Right lobe of liver (tissue), 6 donors: Measurements from ENCODE around the gene MGA. TPM values are rescaled to one million over a fixed set of nuclear protein-coding genes. Genes with fewer than 3 reads are reported as not detected.
"Not testable (repeated sequence)": the region's sequence is repeated elsewhere in the genome, so short reads cannot be mapped to it uniquely, and the experiment has no call there.

Experiments used
- ATAC-seq, 4 donors: fragments of 200-7000 bp; cut with Tn5 transposase; one replicate each; pipeline ENCODE4 v1.9.1; 2020; ENCODE audit warnings: mild to moderate bottlenecking in 4 of 4, moderate library complexity in 4 of 4
- DNase-seq, 3 donors: peaks; one replicate each; pipeline ENCODE4 v3.0.0-alpha.2; 2020
- H3K27ac ChIP-seq, 3 donors: fragments of 200-600 bp; one replicate each; pipeline ENCODE4 v1.8.0; 2022
- H3K27me3 ChIP-seq, 2 donors: fragments of 200-600 bp; one replicate each; pipeline ENCODE4 v1.8.0; 2022
- H3K36me3 ChIP-seq, 4 donors: fragments of 200-600 bp; sonication (generic) in 1 of 4; one replicate each; pipeline versions ENCODE4 v1.5.1 to v1.8.0; 2017 to 2022; ENCODE audit warnings: control low read depth in 1 of 4
- H3K4me1 ChIP-seq, 4 donors: fragments of 200-600 bp; sonication (generic) in 1 of 4; one replicate each; pipeline versions ENCODE4 v1.5.1 to v1.8.0; 2017 to 2022; ENCODE audit warnings: control low read depth in 1 of 4
- H3K4me3 ChIP-seq, 3 donors: fragments of 200-600 bp; one replicate each; pipeline ENCODE4 v1.8.0; 2022
- H3K9me3 ChIP-seq, 4 donors: fragments of 200-600 bp; sonication (generic) in 1 of 4; one replicate each; pipeline versions ENCODE4 v1.5.1 to v1.8.0; 2017 to 2022; ENCODE audit warnings: control low read depth in 1 of 4
- POLR2A ChIP-seq: fragments of 450-650 bp; IDR thresholded peaks from one replicate; pipeline ENCODE4 v1.6.1; 2017; ENCODE audit warnings: antibody characterized with exemption, mild to moderate bottlenecking
- WGBS: methylation state at CpG from one replicate; pipeline ENCODE4 v1.1.6; 2018; ENCODE audit warnings: low coverage, low lambda C conversion rate; ENCODE audit not compliant: insufficient coverage; ENCODE audit errors: missing lambda C conversion rate; 5-methylcytosine and 5-hydroxymethylcytosine counted together
- intact Hi-C, 2 donors: fragments of 100-400 bp; cut with DNase I; formaldehyde crosslinking; loops; one replicate each; pipeline versions ENCODE4 v1.11.2 to v1.14.1; 2022
- total RNA-seq, 6 experiments: library from RNA; depleted of rRNA in 2 of 6; stranded (reverse); fragments of >200 nt in 2 of 6; fragmentation: NEBNext Ultra II Directional in 3 of 6; extraction: Animal tissue kit (Norgen Biotek cat#: 25700) in 3 of 6; gene quantifications; one replicate each; pipeline versions ENCODE4 v1.1.0 to v1.2.4, GENCODE V29; 2016 to 2023
- TF ChIP-seq, protein P1 (sequence below), 4 donors: fragments of 200-600 bp in 3 of 4; fragments of 450-650 bp in 1 of 4; IDR thresholded peaks; one replicate each; pipeline versions ENCODE4 v1.5.1 to v1.8.0; 2016 to 2022; ENCODE audit warnings: antibody characterized with exemption in 4 of 4, mild to moderate bottlenecking in 2 of 4
- donor health status: DM: no; HTN: yes; CAD: no.
- donor health status: DM: no; HTN: no; CAD: no.
- donor health status: DM: no; HTN: no; CAD: no.
- donor health status: DM: no; HTN: yes; CAD: no.
- donor health status: DM: no; HTN: yes; CAD: no.

Gene MGA
- total RNA-seq, 6 experiments from 2014 or later, result 10.9 to 17.2 (median 12.1) TPM

GRCh38 chr15:41714291-41714690 lies 54.1 kb downstream of the MGA start:
- whole genome bisulfite sequencing, result 51% methylated on average over 2 of the region's 3 CpGs
- intact Hi-C loops, result no loop called here
- no peaks in the 10 kb centered on the region for H3K9me3 ChIP-seq
- H3K36me3 ChIP-seq, result peaks cover 3 to 35% (median 6%) of the 10 kb centered on the region in 4 donors
- ATAC-seq (peak; percentile 32 to 61 (median 58)), DNase-seq (no peak)
- no peaks in the 10 kb centered on the region for H3K4me1 ChIP-seq
- H3K27ac ChIP-seq, result no peak overlapping the region
- no peak overlapping the region for H3K4me3 ChIP-seq
- no peaks in the 10 kb centered on the region for H3K27me3 ChIP-seq
- TF ChIP-seq, protein P1, sequence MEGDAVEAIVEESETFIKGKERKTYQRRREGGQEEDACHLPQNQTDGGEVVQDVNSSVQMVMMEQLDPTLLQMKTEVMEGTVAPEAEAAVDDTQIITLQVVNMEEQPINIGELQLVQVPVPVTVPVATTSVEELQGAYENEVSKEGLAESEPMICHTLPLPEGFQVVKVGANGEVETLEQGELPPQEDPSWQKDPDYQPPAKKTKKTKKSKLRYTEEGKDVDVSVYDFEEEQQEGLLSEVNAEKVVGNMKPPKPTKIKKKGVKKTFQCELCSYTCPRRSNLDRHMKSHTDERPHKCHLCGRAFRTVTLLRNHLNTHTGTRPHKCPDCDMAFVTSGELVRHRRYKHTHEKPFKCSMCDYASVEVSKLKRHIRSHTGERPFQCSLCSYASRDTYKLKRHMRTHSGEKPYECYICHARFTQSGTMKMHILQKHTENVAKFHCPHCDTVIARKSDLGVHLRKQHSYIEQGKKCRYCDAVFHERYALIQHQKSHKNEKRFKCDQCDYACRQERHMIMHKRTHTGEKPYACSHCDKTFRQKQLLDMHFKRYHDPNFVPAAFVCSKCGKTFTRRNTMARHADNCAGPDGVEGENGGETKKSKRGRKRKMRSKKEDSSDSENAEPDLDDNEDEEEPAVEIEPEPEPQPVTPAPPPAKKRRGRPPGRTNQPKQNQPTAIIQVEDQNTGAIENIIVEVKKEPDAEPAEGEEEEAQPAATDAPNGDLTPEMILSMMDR (IDR thresholded peaks at IDR 0.05), result no peak
- no peak for TF ChIP-seq POLR2A

- TF ChIP-seq, protein P1 (IDR thresholded peaks at IDR 0.05), result no peak
- TF ChIP-seq POLR2A, result no peak
- DNase-seq (no peak), ATAC-seq (no peak)
- Histone ChIP-seq H3K27ac (no peak overlapping the region), H3K4me1 (no peaks in the 10 kb centered on the region), H3K27me3 (no peaks in the 10 kb centered on the region), H3K4me3 (no peak overlapping the region), H3K9me3 (no peaks in the 10 kb centered on the region), H3K36me3 (peaks cover 0 to 14% (median 0%) of the 10 kb centered on the region in 4 donors)
- intact Hi-C loops, result no loop called here
Observed at GRCh38 chr15:41716864-41717263, 56.7 kb downstream of the MGA start.

DNA sequence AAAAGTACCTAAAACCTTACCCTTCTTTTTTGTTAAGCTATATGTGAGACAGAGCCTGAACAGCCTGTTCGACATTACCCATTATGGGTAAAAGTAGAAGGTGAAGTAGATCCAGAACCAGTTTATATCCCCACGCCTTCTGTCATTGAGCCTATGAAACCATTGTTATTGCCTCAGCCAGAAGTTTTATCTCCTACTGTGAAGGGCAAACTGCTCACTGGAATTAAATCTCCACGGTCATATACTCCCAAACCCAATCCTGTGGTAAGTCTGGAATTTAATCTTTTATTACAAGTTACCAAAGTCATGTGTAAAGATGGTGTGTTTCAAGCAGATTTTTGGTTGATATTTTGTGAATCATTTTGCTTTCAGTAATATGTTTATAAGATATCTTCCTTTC lies 66.9 kb downstream of the MGA start:
- TF ChIP-seq, protein P1 (IDR thresholded peaks at IDR 0.05), result no peak
- no peak for TF ChIP-seq POLR2A
- intact Hi-C loops, result no loop called here

GRCh38 chr15:41728061-41728460 lies 67.9 kb downstream of the MGA start:
- H3K36me3 ChIP-seq, H3K4me3 ChIP-seq, H3K27me3 ChIP-seq, intact Hi-C loops, DNase-seq, H3K4me1 ChIP-seq, H3K27ac ChIP-seq, ATAC-seq, H3K9me3 ChIP-seq: not testable (repeated sequence)
- WGBS, result 96% methylated on average over 6 of the region's 11 CpGs

More for the DNA sequence above, 66.9 kb downstream of the MGA start:
- DNase-seq, result no peak
- ATAC-seq, result no peak
- Histone ChIP-seq H3K9me3 (no peaks in the 10 kb centered on the region), H3K36me3 (peaks cover 0 to 6% (median 1%) of the 10 kb centered on the region in 4 donors), H3K27ac (no peak overlapping the region), H3K4me1 (no peaks in the 10 kb centered on the region), H3K27me3 (no peaks in the 10 kb centered on the region), H3K4me3 (no peak overlapping the region)
- WGBS, result 83% methylated on average over 2 of the region's 3 CpGs

GRCh38 chr15:41730543-41730942 lies 70.3 kb downstream of the MGA start:
- intact Hi-C loops, result no loop called here
- Histone ChIP-seq H3K27ac (no peak overlapping the region), H3K4me1 (no peaks in the 10 kb centered on the region), H3K9me3 (no peaks in the 10 kb centered on the region), H3K27me3 (no peaks in the 10 kb centered on the region), H3K4me3 (no peak overlapping the region), H3K36me3 (peaks cover 0 to 12% (median 2%) of the 10 kb centered on the region in 4 donors)
- DNase-seq (no peak), ATAC-seq (no peak)
- WGBS, result 63% methylated on average over 4 of the region's 4 CpGs
- TF ChIP-seq POLR2A, result no peak
- TF ChIP-seq, protein P1 (IDR thresholded peaks at IDR 0.05), result no peak
